Activated T-cell treated with anti-CD3 and anti-CD28 coated beads, Interleukin-2, amount 50 U/mL, for 72 hours (primary cell): ENCODE measurements around the gene RPL22. TPM values are rescaled to one million over a fixed set of nuclear protein-coding genes. Genes with fewer than 3 reads are reported as not detected.

Source experiments
- ATAC-seq, 2 donors: fragments of 150-1000 bp; cut with Tn5 transposase; replicated peaks in 1 of 2; 2 replicates each; pipeline ENCODE4 v1.10.0; 2021; ENCODE audit warnings: moderate library complexity in 2 of 2, mild to moderate bottlenecking in 1 of 2
- DNase-seq, 2 donors: peaks; one replicate each; pipeline ENCODE4 v3.0.0; 2021 to 2022; ENCODE audit warnings: mixed read lengths in 1 of 2
- H3K27ac Mint-ChIP-seq: one replicate; pipeline ENCODE4 v1.8.0; 2022; ENCODE audit warnings: mild to moderate bottlenecking, moderate library complexity, mixed read lengths
- H3K27me3 Mint-ChIP-seq: one replicate; pipeline ENCODE4 v1.8.0; 2022; ENCODE audit warnings: low read depth, mixed read lengths
- H3K36me3 Mint-ChIP-seq, 2 donors: one replicate each; pipeline ENCODE4 v1.8.0; 2022; ENCODE audit warnings: mixed read lengths in 2 of 2, mild to moderate bottlenecking in 1 of 2; ENCODE audit not compliant: insufficient read depth in 2 of 2
- H3K4me1 Mint-ChIP-seq: one replicate; pipeline ENCODE4 v1.8.0; 2022; ENCODE audit warnings: low read depth, mixed read lengths
- H3K4me3 Mint-ChIP-seq, 2 donors: one replicate each; pipeline ENCODE4 v1.8.0; 2022; ENCODE audit warnings: mild to moderate bottlenecking in 2 of 2, mixed read lengths in 2 of 2, moderate library complexity in 2 of 2
- H3K9me3 Mint-ChIP-seq, 2 donors: one replicate each; pipeline ENCODE4 v1.8.0; 2022; ENCODE audit warnings: mixed read lengths in 2 of 2
- total RNA-seq, 2 donors: library from RNA; stranded (reverse); gene quantifications; one replicate each; pipeline ENCODE4 v1.2.3, GENCODE V29; 2022

Gene RPL22
- total RNA-seq, 2 donors from 2014 or later, result 507 to 537 TPM

DNA sequence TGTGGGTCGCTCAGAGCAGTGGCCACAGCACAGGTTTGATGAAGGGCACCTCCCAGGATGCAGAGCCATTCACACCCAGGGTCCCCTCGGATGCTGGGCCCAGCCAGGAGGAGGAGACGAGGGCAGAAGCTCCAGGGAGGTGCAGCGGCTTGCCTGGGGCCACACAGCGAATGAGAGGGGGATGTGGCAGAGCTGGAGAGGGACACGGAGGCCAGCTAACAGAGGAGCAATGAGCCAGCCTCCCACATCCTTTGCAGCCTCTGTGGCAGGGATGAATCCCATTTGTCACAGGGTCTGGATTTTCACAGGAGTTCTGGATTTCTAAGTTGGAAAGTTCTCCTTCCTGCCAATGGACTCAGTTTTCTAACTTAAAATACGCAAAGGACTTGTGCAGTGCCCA lies 55.2 kb downstream of the RPL22 start:
- H3K27ac Mint-ChIP-seq, result no peak overlapping the region
- H3K4me3 Mint-ChIP-seq, result no peak overlapping the region
- ATAC-seq (no peak), DNase-seq (no peak)
- H3K4me1 Mint-ChIP-seq, result peaks cover 8% of the 10 kb centered on the region
- no peaks in the 10 kb centered on the region for H3K9me3 Mint-ChIP-seq
- peaks cover 7% of the 10 kb centered on the region for H3K27me3 Mint-ChIP-seq
- H3K36me3 Mint-ChIP-seq, result no peaks in the 10 kb centered on the region

- no peaks in the 10 kb centered on the region for H3K9me3 Mint-ChIP-seq
- no peak overlapping the region for H3K4me3 Mint-ChIP-seq
- no peak for DNase-seq
- H3K4me1 Mint-ChIP-seq, result peaks cover 6% of the 10 kb centered on the region
- no peaks in the 10 kb centered on the region for H3K36me3 Mint-ChIP-seq
- peaks cover 6% of the 10 kb centered on the region for H3K27me3 Mint-ChIP-seq
- no peak for ATAC-seq
- no peak overlapping the region for H3K27ac Mint-ChIP-seq
These were observed 56.0 kb downstream of the RPL22 start for GRCh38 chr1:6143395-6143794.

DNA sequence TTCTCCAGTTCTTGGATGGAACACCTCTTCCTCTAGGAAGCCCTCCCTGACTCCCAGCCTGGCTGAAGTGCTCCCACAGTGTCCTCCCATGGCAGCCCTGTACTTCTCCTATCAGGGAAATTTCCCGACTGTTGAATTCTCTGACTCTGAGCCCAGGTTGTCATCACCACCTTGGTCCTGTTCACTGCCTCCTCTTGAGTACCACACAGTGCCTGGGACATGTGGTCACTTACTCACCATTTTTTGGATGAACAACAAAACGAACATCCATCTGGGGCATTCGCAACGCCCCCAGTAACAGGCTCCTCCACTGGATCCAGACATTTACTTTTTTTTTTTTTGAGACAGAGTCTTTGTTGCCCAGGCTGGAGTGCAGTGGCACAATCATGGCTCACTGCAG lies 56.7 kb downstream of the RPL22 start:
- no peak overlapping the region for H3K4me3 Mint-ChIP-seq
- DNase-seq (no peak), ATAC-seq (no peak)
- H3K36me3 Mint-ChIP-seq, result no peaks in the 10 kb centered on the region
- H3K4me1 Mint-ChIP-seq, result no peaks in the 10 kb centered on the region
- H3K27ac Mint-ChIP-seq, result no peak overlapping the region
- no peaks in the 10 kb centered on the region for H3K9me3 Mint-ChIP-seq
- H3K27me3 Mint-ChIP-seq, result no peaks in the 10 kb centered on the region

- DNase-seq (no peak), ATAC-seq (no peak)
- Mint-ChIP-seq H3K9me3 (no peaks in the 10 kb centered on the region), H3K27ac (no peak overlapping the region), H3K4me1 (no peaks in the 10 kb centered on the region), H3K4me3 (no peak overlapping the region), H3K36me3 (no peaks in the 10 kb centered on the region), H3K27me3 (no peaks in the 10 kb centered on the region)
These were observed 57.3 kb downstream of the RPL22 start for GRCh38 chr1:6142036-6142621.

DNA sequence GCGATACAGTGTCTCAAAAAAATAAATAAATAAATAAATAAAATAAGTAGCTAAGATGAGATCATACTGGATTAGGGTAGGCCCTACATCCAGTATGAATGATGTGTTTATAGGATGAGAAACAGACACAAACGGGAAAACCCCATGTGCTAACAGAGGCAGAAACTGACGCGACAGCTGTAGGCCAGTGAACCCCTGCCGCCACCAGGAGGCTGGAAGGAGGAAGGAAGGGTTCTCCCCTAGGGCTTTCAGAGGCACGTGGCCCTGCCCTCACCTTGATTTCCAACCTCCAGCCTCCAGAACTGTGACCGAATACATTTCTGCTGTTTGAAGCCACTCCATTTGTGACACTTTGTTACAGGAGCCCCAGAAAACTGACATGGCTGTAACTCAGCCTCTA lies 57.8 kb downstream of the RPL22 start:
- Mint-ChIP-seq H3K4me1 (no peaks in the 10 kb centered on the region), H3K4me3 (no peak overlapping the region), H3K36me3 (no peaks in the 10 kb centered on the region), H3K27me3 (no peaks in the 10 kb centered on the region), H3K9me3 (no peaks in the 10 kb centered on the region), H3K27ac (no peak overlapping the region)
- ATAC-seq, result peak; percentile 69 to 73
- DNase-seq, result peak; percentile 43 to 45

GRCh38 chr1:6140413-6140812 lies 59.0 kb downstream of the RPL22 start:
- no peak for ATAC-seq
- no peak overlapping the region for H3K27ac Mint-ChIP-seq

GRCh38 chr1:6137758-6138157 lies 61.6 kb downstream of the RPL22 start:
- no peaks in the 10 kb centered on the region for H3K36me3 Mint-ChIP-seq
- no peaks in the 10 kb centered on the region for H3K4me1 Mint-ChIP-seq
- H3K27me3 Mint-ChIP-seq, result no peaks in the 10 kb centered on the region
- ATAC-seq (no peak), DNase-seq (no peak)
- H3K9me3 Mint-ChIP-seq, result peaks cover under 1% of the 10 kb centered on the region in 2 donors
- no peak overlapping the region for H3K27ac Mint-ChIP-seq
- no peak overlapping the region for H3K4me3 Mint-ChIP-seq

More at GRCh38 chr1:6140413-6140812, 59.0 kb downstream of the RPL22 start:
- H3K27me3 Mint-ChIP-seq, result no peaks in the 10 kb centered on the region
- DNase-seq, result no peak
- no peaks in the 10 kb centered on the region for H3K4me1 Mint-ChIP-seq
- H3K9me3 Mint-ChIP-seq, result no peaks in the 10 kb centered on the region
- no peak overlapping the region for H3K4me3 Mint-ChIP-seq
- no peaks in the 10 kb centered on the region for H3K36me3 Mint-ChIP-seq

DNA sequence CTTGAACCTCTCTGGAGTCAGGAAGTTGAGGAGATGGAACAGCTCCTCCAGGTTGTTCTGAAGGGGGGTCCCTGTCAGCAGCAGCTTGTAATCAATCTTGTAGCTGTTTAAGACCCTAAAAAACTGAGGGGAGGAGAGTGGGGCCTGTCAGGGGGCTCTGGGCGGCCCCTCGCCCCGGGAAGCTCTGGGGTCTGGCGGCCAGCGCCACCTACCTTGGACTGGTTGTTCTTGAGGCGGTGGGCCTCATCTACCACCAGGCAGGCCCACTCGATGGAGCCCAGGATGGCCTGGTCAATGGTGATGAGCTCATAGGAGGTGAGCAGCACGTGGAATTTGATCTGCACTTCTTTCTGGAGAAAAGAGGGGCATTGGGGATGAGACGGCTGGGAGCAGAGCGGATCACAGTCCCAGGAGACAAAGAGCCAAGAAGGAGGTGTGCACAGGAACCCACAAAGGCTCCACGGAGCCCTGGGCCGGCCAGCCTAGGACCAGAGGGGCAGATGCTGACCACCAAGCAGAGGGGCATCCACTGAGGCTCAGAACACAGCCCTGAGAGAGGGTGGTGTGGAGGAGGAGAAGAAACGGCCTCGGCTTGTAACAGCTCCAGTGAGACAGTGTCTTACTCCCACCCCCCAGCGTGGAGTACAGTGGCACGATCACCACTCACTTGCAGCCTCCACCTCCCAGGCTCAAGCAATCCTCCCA lies 62.7 kb downstream of the RPL22 start:
- ATAC-seq (no peak), DNase-seq (no peak)
- peaks cover 5 to 6% of the 10 kb centered on the region in 2 donors for H3K9me3 Mint-ChIP-seq
- H3K4me3 Mint-ChIP-seq, result no peak overlapping the region
- peaks cover 3% of the 10 kb centered on the region in 2 donors for H3K36me3 Mint-ChIP-seq
- H3K27me3 Mint-ChIP-seq, result no peaks in the 10 kb centered on the region
- no peak overlapping the region for H3K27ac Mint-ChIP-seq
- H3K4me1 Mint-ChIP-seq, result no peaks in the 10 kb centered on the region

Other genes with a start within 250 kb of the RPL22 start
- 10 to 100 TPM; 12.3 to 14.5 TPM for gene NPHP4, start 207.2 kb downstream of the RPL22 start, total RNA-seq
- gene KCNAB2, start 153.7 kb downstream of the RPL22 start, total RNA-seq, result 100 to 1,000 TPM; 210 to 232 TPM
- gene CHD5, start 19.3 kb downstream of the RPL22 start, total RNA-seq, result under 1 TPM; 0.16 to 0.31 TPM
- 10 to 100 TPM in 1 of 2 donors, 1 to 10 TPM in 1; 9.5 to 14.9 TPM for gene RNF207, start 6.5 kb upstream of the RPL22 start, total RNA-seq
- 10 to 100 TPM; 39.5 to 46.9 TPM for gene ICMT, start 36.4 kb upstream of the RPL22 start, total RNA-seq
- not detected for gene HES3, start 44.6 kb upstream of the RPL22 start, total RNA-seq
- gene GPR153, start 61.5 kb upstream of the RPL22 start, total RNA-seq, result 1 to 10 TPM in 1 of 2 donors, under 1 TPM in 1; 0.62 to 1.6 TPM
- gene ACOT7, start 194.2 kb upstream of the RPL22 start, total RNA-seq, result 10 to 100 TPM; 32.1 to 37.6 TPM
- gene HES2, start 220.3 kb upstream of the RPL22 start, total RNA-seq, result 1 to 10 TPM in 1 of 2 donors, under 1 TPM in 1; 0.44 to 1.2 TPM
- gene ESPN, start 225.2 kb upstream of the RPL22 start, total RNA-seq, result 1 to 10 TPM; 1.3 to 2.0 TPM